ENCODE data around the gene CHMP6. TPM values are rescaled to one million over a fixed set of nuclear protein-coding genes. Genes with fewer than 3 reads are reported as not detected.

The CHMP6 gene
- polyA plus RNA-seq, 3 donors from 2014 or later: 67.7 to 71.4 (median 70.2) TPM

GRCh38 chr17:80962356-80963329 is 29.0 kb upstream of the CHMP6 start:
- no peaks in the 10 kb centered on the region for H3K9me3 Mint-ChIP-seq
- H3K4me1 Mint-ChIP-seq: peaks cover 0 to 1% of the 10 kb centered on the region in 2 donors
- H3K27me3 Mint-ChIP-seq (ENCODE audit: low read depth in 3 of 3): peaks cover 0 to 2% (median 0%) of the 10 kb centered on the region in 3 donors
- no peak overlapping the region for H3K27ac Mint-ChIP-seq
- H3K4me3 Mint-ChIP-seq: no peak overlapping the region
- peaks cover 0 to 5% (median 3%) of the 10 kb centered on the region in 3 donors for H3K36me3 Mint-ChIP-seq
- no peak for DNase-seq

DNA sequence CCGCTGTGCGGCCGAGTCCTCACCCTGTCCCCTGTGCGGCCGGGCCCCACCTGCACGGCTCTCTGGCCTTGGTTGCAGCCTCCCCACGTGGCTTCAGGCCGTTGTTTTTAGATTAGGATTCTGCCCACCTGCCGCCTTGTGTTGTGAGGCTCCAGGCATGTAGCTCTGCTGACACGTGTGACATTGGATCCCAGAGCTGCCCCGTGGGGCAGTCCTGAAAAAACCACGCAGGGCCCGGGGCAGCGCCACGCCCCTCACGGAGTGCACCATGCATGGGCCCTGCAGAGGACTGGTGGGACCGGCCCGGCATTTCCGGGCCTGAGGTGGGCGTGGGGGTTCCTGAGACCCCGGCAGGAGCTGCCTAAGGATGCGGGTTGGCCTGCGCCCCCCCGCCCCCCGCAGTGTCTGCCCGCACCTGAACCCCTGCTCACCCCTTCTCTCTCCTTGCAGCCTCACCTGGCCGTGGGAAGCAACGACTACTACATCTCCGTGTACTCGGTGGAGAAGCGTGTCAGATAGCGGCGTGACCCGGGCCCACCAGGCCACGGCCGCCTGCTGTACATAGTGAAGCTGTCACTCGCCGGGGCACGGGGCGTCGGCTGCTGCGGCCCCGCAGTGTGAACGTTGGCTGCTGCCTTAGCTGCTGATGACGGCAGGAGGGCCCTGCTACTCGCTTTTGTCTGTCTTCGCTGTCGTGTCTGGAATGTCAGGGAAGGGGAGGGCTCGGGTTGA is 27.7 kb upstream of the CHMP6 start:
- Mint-ChIP-seq H3K36me3 (peaks cover 0 to 5% (median 3%) of the 10 kb centered on the region in 3 donors), H3K4me3 (no peak overlapping the region), H3K27me3 (ENCODE audit: low read depth in 3 of 3) (peaks cover 0 to 4% (median 0%) of the 10 kb centered on the region in 3 donors), H3K9me3 (no peaks in the 10 kb centered on the region), H3K4me1 (peaks cover 0 to 1% of the 10 kb centered on the region in 2 donors), H3K27ac (no peak overlapping the region)
- no peak for DNase-seq

DNA sequence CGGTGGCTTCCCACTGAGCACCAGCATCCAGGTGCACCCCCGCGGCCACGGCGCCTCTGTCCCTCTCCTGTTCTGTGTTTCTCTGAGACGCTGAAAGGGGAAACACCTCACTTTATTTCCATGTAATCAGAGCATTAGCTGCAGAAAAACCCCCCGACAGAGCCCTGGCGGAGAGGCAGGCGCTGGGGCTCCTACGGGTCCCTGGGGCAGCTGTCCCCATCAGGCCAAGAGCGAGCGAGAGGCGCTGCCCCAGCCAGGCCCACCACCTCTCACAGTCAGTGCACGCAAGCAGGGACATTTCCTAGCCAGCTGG is 27.1 kb upstream of the CHMP6 start:
- Mint-ChIP-seq H3K4me3 (no peak overlapping the region), H3K9me3 (no peaks in the 10 kb centered on the region), H3K27ac (no peak overlapping the region)

DNA sequence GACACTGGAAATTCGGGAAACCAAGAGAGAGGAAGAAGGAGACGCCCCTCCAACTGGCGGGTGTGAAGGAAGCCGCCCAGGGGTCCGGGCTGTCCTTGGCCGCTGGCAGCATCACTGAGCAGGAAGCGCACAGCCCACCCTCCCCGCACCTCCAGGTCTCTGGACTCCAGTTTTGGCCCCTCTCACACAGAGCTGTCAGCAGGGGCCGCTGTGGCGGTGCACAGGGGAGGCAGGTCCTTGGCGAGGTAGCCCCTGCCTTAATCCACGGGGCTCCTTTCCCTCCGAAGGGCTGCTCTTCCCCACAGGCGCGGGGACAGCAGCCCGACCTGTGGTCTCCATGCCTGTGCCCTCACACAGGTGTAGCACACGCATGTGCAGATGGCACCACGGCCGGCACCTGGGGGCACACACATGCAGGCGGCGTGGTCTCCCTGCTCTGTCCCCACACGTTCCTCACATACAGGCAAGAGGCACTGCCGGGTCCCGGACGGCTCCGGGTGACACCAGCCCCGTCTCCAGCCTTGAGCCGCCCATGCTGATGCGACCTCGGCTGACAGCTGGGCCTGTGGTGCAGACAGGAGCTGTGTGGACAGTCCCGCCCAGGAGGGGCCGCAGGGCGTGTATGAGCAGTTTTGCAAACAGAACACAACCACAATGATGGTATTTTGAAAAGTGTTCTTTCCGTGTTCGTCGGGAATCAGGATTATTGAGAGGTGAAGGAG is 26.6 kb upstream of the CHMP6 start:
- Mint-ChIP-seq H3K4me1 (peaks cover 0 to 4% of the 10 kb centered on the region in 2 donors), H3K27ac (no peak overlapping the region), H3K4me3 (no peak overlapping the region), H3K27me3 (ENCODE audit: low read depth in 3 of 3) (peaks cover 0 to 6% (median 0%) of the 10 kb centered on the region in 3 donors), H3K9me3 (no peaks in the 10 kb centered on the region), H3K36me3 (peaks cover 0 to 5% (median 3%) of the 10 kb centered on the region in 3 donors)
- no peak for DNase-seq

More for the DNA sequence above, 27.1 kb upstream of the CHMP6 start:
- H3K4me1 Mint-ChIP-seq: peaks cover 0 to 3% of the 10 kb centered on the region in 2 donors
- peaks cover 0 to 6% (median 0%) of the 10 kb centered on the region in 3 donors for H3K27me3 Mint-ChIP-seq (ENCODE audit: low read depth in 3 of 3)
- H3K36me3 Mint-ChIP-seq: peaks cover 0 to 5% (median 3%) of the 10 kb centered on the region in 3 donors
- no peak for DNase-seq

GRCh38 chr17:80965606-80966005 is 26.0 kb upstream of the CHMP6 start:
- Mint-ChIP-seq H3K36me3 (peaks cover 0 to 5% (median 3%) of the 10 kb centered on the region in 3 donors), H3K4me3 (no peak overlapping the region), H3K9me3 (no peaks in the 10 kb centered on the region), H3K4me1 (peaks cover 0 to 10% of the 10 kb centered on the region in 2 donors), H3K27me3 (ENCODE audit: low read depth in 3 of 3) (peaks cover 0 to 6% (median 0%) of the 10 kb centered on the region in 3 donors), H3K27ac (no peak overlapping the region)
- DNase-seq: no peak

DNA sequence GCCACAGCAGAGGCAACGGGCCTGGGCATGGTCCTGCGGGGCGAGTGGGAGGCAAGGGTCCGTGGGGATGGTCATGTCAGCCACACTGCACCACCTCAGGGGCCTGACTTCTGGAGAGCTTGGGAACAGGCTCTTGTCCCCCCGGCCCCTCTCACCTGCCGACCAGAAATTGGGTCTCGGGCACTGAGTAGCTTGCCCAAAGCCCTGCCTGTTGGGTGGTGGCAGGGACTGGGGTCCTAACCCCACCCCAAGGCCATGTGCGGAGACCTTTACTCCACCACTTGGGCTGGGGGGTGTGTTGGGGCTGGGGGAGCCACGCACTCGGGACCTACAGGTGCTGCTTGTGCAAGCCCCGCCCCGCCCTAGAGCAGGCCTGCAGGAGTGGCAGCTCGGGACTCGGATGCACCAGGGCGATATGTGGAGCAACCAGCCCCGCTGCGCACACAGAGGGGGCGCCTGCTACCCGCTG is 24.2 kb upstream of the CHMP6 start:
- H3K4me3 Mint-ChIP-seq: no peak overlapping the region
- DNase-seq: no peak
- H3K9me3 Mint-ChIP-seq: no peaks in the 10 kb centered on the region
- H3K27ac Mint-ChIP-seq: no peak overlapping the region
- H3K4me1 Mint-ChIP-seq: peaks cover 0 to 10% of the 10 kb centered on the region in 2 donors
- peaks cover 0 to 5% (median 3%) of the 10 kb centered on the region in 3 donors for H3K36me3 Mint-ChIP-seq
- H3K27me3 Mint-ChIP-seq (ENCODE audit: low read depth in 3 of 3): peaks cover 0 to 6% (median 2%) of the 10 kb centered on the region in 3 donors

DNA sequence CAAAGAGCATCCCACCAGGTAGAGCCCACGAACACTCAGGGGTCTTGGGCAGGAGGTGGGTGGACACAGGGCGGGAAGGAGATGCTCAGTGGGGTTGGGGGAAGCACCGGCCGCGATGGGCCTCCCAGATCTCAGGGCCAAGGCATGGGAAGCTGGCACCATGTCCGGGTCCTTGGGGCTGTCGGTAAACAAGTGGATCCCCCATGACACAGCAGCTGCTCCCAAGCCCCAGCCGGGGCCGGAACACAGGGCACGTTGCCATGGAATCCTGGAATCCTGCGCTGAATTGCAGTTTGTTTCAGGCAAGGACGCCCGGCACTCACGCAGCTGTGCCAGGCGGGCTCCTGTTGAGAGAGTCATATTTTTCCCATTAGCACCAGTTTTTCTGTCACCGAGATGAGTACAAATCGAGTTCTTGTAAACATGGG is 23.0 kb upstream of the CHMP6 start:
- Mint-ChIP-seq H3K27me3 (ENCODE audit: low read depth in 3 of 3) (peaks cover 0 to 6% (median 2%) of the 10 kb centered on the region in 3 donors), H3K27ac (peak overlapping the region in 1 of 6 donors; percentile 23), H3K9me3 (no peaks in the 10 kb centered on the region), H3K36me3 (peaks cover 0 to 5% (median 3%) of the 10 kb centered on the region in 3 donors), H3K4me3 (no peak overlapping the region), H3K4me1 (peaks cover 0 to 10% of the 10 kb centered on the region in 2 donors)
- DNase-seq: no peak

DNA sequence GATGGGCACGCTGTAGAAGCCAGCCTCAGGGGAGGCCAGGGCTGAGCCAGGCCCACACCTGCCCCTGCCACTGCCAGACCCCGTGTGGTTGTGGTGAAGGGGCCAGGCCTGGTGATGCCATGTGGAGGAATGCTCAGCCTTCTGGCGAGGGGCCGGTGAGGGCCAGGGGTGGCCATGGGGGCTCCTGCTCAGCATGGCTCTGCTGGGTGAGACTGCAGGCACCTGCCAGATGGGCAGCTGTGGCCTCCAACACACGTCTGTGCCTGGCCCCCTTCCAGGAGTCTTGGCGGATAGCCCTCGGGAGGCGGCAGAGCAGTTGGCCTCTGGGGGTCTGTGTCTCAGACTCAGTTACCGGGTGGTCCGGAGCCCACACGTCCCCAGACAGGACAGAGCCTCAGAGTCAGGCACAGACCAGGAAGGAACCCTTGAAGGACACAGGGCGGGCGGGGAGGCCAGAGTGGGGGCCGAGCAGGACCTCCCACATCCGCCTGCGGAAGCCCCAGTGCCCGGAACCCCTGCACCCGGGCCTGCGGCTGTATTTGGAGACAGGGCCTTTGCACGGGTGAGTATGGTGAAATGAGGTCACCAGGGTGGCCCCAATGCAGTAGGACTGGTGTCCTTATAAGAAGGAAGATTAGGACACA is 22.5 kb upstream of the CHMP6 start:
- DNase-seq: no peak
- Mint-ChIP-seq H3K4me1 (peaks cover 0 to 10% of the 10 kb centered on the region in 2 donors), H3K27me3 (ENCODE audit: low read depth in 3 of 3) (peaks cover 2 to 6% (median 3%) of the 10 kb centered on the region in 3 donors), H3K36me3 (peaks cover 0 to 5% (median 3%) of the 10 kb centered on the region in 3 donors), H3K27ac (peak overlapping the region in 2 of 6 donors; percentile 40 to 66), H3K9me3 (no peaks in the 10 kb centered on the region), H3K4me3 (peak overlapping the region in 3 of 5 donors; percentile 40 to 60 (median 54))

GRCh38 chr17:80969674-80970043 is 22.0 kb upstream of the CHMP6 start:
- H3K27ac Mint-ChIP-seq: peak overlapping the region in 2 of 6 donors; percentile 40 to 66
- DNase-seq: no peak
- no peaks in the 10 kb centered on the region for H3K9me3 Mint-ChIP-seq
- peaks cover 0 to 10% of the 10 kb centered on the region in 2 donors for H3K4me1 Mint-ChIP-seq
- peak overlapping the region in 3 of 5 donors; percentile 40 to 60 (median 54) for H3K4me3 Mint-ChIP-seq
- peaks cover 0 to 5% (median 3%) of the 10 kb centered on the region in 3 donors for H3K36me3 Mint-ChIP-seq
- H3K27me3 Mint-ChIP-seq (ENCODE audit: low read depth in 3 of 3): peaks cover 2 to 5% (median 4%) of the 10 kb centered on the region in 3 donors

GRCh38 chr17:80970044-80970761 is 21.4 kb upstream of the CHMP6 start:
- H3K4me3 Mint-ChIP-seq: peak overlapping the region; percentile 30 to 53 (median 33)
- peaks cover 2 to 4% (median 4%) of the 10 kb centered on the region in 3 donors for H3K27me3 Mint-ChIP-seq (ENCODE audit: low read depth in 3 of 3)
- DNase-seq: peak in 2 of 3 donors; percentile 29 to 38
- peak overlapping the region in 1 of 6 donors; percentile 66 for H3K27ac Mint-ChIP-seq
- no peaks in the 10 kb centered on the region for H3K9me3 Mint-ChIP-seq
- H3K36me3 Mint-ChIP-seq: peaks cover 0 to 3% (median 2%) of the 10 kb centered on the region in 3 donors
- H3K4me1 Mint-ChIP-seq: peaks cover 0 to 10% of the 10 kb centered on the region in 2 donors

- Mint-ChIP-seq H3K9me3 (no peaks in the 10 kb centered on the region), H3K27ac (no peak overlapping the region), H3K27me3 (ENCODE audit: low read depth in 3 of 3) (peaks cover 2 to 4% (median 4%) of the 10 kb centered on the region in 3 donors)
These were observed 20.6 kb upstream of the CHMP6 start for GRCh38 chr17:80970762-80971703.

More at GRCh38 chr17:80970762-80971703, 20.6 kb upstream of the CHMP6 start:
- Mint-ChIP-seq H3K4me1 (peaks cover 0 to 10% of the 10 kb centered on the region in 2 donors), H3K36me3 (no peaks in the 10 kb centered on the region), H3K4me3 (no peak overlapping the region)
- DNase-seq: no peak

Data from immature natural killer cell (primary cell).